ENCODE measurements around the gene CLHC1.
A peak's percentile ranks its signal among the peaks of the same experiment; 100 is the strongest.
"Not testable (repeated sequence)": the region's sequence is repeated elsewhere in the genome, so short reads cannot be mapped to it uniquely, and the experiment has no call there.

Gene CLHC1

GRCh38 chr2:55230551-55230950 lies 1.5 kb downstream of the CLHC1 start:
- Histone ChIP-seq H3K27ac (ENCODE audit: low read depth, low read length) (no peak overlapping the region), H3K9me3 (ENCODE audit: low read length) (no peaks in the 10 kb centered on the region), H3K9ac (ENCODE audit: low read length) (no peak overlapping the region), H3K4me3 (ENCODE audit: low read depth in 1 of 2, low read length in 2 of 2) (no peak overlapping the region), H3K36me3 (ENCODE audit: insufficient read depth, low read length) (peaks cover 18% of the 10 kb centered on the region), H3K27me3 (ENCODE audit: control insufficient read depth in 1 of 2, insufficient read depth in 2 of 2, low read length in 2 of 2) (no peaks in the 10 kb centered on the region), H3K4me1 (ENCODE audit: insufficient read depth, low read length) (peaks cover 9% of the 10 kb centered on the region)

GRCh38 chr2:55229221-55229620 lies 2.9 kb downstream of the CLHC1 start:
- Histone ChIP-seq H3K4me3 (ENCODE audit: low read depth in 1 of 2, low read length in 2 of 2) (no peak overlapping the region), H3K4me1 (ENCODE audit: insufficient read depth, low read length) (peaks cover 9% of the 10 kb centered on the region), H3K9ac (ENCODE audit: low read length) (no peak overlapping the region), H3K36me3 (ENCODE audit: insufficient read depth, low read length) (peaks cover 5% of the 10 kb centered on the region), H3K9me3 (ENCODE audit: low read length) (no peaks in the 10 kb centered on the region), H3K27me3 (ENCODE audit: control insufficient read depth in 1 of 2, insufficient read depth in 2 of 2, low read length in 2 of 2) (no peaks in the 10 kb centered on the region), H3K27ac (ENCODE audit: low read depth, low read length) (no peak overlapping the region)

DNA sequence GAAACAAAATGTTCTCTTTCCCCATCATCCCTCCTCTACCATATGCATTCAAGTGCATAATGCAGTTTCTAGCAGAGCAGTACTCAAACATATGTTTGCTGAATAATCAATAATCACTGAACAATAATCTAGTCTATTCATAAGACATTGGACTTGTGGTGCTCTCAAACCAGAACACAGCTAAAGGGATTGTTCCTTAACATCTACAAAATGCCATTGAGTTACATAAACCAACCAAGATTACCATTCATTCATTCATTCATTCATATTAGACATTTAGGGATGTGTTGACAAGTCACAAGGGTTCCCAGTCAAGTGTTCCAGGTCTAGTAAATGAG lies 3.9 kb downstream of the CLHC1 start:
- Histone ChIP-seq H3K4me3 (ENCODE audit: low read depth in 1 of 2, low read length in 2 of 2) (no peak overlapping the region), H3K27me3 (ENCODE audit: control insufficient read depth in 1 of 2, insufficient read depth in 2 of 2, low read length in 2 of 2) (no peaks in the 10 kb centered on the region), H3K9ac (ENCODE audit: low read length) (no peak overlapping the region), H3K36me3 (ENCODE audit: insufficient read depth, low read length) (no peaks in the 10 kb centered on the region), H3K27ac (ENCODE audit: low read depth, low read length) (no peak overlapping the region), H3K4me1 (ENCODE audit: insufficient read depth, low read length) (peaks cover 2% of the 10 kb centered on the region), H3K9me3 (ENCODE audit: low read length) (no peaks in the 10 kb centered on the region)

GRCh38 chr2:55227437-55228225 lies 4.5 kb downstream of the CLHC1 start:
- H3K27ac ChIP-seq (ENCODE audit: low read depth, low read length) = peak overlapping the region; percentile 20
- not testable (repeated sequence) for H3K9ac ChIP-seq (ENCODE audit: low read length); H3K27me3 ChIP-seq (ENCODE audit: control insufficient read depth in 1 of 2, insufficient read depth in 2 of 2, low read length in 2 of 2); H3K9me3 ChIP-seq (ENCODE audit: low read length); H3K4me1 ChIP-seq (ENCODE audit: insufficient read depth, low read length); H3K36me3 ChIP-seq (ENCODE audit: insufficient read depth, low read length); H3K4me3 ChIP-seq (ENCODE audit: low read depth in 1 of 2, low read length in 2 of 2)

DNA sequence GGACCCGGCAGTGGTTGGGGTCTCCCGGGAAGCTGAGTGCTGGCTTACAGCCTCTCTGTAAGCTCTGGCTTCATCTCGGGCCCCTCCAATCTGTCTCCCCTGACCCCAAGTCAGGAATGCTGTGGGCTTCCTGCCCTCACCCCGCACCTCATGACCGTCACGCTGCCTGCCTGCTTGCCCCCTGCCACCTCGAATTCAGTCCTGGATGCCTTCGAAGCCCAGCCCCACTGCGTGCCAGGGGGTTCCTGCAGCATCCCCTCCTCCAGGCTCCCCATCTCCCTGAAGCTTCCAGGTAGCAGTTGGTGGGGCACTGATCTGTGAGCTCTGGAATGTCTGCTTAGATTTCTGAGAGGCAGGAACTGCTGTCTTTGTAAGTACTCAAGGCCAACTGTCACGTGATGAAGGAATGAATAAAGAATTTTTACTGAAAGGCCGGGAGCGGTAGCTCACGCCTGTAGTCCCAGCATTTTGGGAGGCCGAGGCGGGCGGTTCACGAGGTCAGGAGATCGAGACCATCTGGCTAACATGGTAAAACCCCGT lies 6.5 kb downstream of the CLHC1 start:
- no peak overlapping the region for H3K4me3 ChIP-seq (ENCODE audit: low read depth in 1 of 2, low read length in 2 of 2)
- H3K27me3 ChIP-seq (ENCODE audit: control insufficient read depth in 1 of 2, insufficient read depth in 2 of 2, low read length in 2 of 2) = no peaks in the 10 kb centered on the region
- H3K9me3 ChIP-seq (ENCODE audit: low read length) = no peaks in the 10 kb centered on the region
- H3K4me1 ChIP-seq (ENCODE audit: insufficient read depth, low read length) = peaks cover 6% of the 10 kb centered on the region
- H3K27ac ChIP-seq (ENCODE audit: low read depth, low read length) = no peak overlapping the region
- H3K9ac ChIP-seq (ENCODE audit: low read length) = no peak overlapping the region
- H3K36me3 ChIP-seq (ENCODE audit: insufficient read depth, low read length) = no peaks in the 10 kb centered on the region

- Histone ChIP-seq H3K9me3 (ENCODE audit: low read length) (no peaks in the 10 kb centered on the region), H3K9ac (ENCODE audit: low read length) (no peak overlapping the region), H3K27ac (ENCODE audit: low read depth, low read length) (no peak overlapping the region), H3K27me3 (ENCODE audit: control insufficient read depth in 1 of 2, insufficient read depth in 2 of 2, low read length in 2 of 2) (no peaks in the 10 kb centered on the region), H3K4me1 (ENCODE audit: insufficient read depth, low read length) (peaks cover 6% of the 10 kb centered on the region), H3K4me3 (ENCODE audit: low read depth in 1 of 2, low read length in 2 of 2) (no peak overlapping the region), H3K36me3 (ENCODE audit: insufficient read depth, low read length) (no peaks in the 10 kb centered on the region)
Measured at GRCh38 chr2:55224761-55225261, 7.3 kb downstream of the CLHC1 start.

- no peaks in the 10 kb centered on the region for H3K27me3 ChIP-seq (ENCODE audit: control insufficient read depth in 1 of 2, insufficient read depth in 2 of 2, low read length in 2 of 2)
- H3K27ac ChIP-seq (ENCODE audit: low read depth, low read length) = no peak overlapping the region
- H3K36me3 ChIP-seq (ENCODE audit: insufficient read depth, low read length) = no peaks in the 10 kb centered on the region
- H3K9me3 ChIP-seq (ENCODE audit: low read length) = no peaks in the 10 kb centered on the region
- H3K9ac ChIP-seq (ENCODE audit: low read length) = no peak overlapping the region
- H3K4me3 ChIP-seq (ENCODE audit: low read depth in 1 of 2, low read length in 2 of 2) = peak overlapping the region in 1 of 2 donors; percentile 49
- H3K4me1 ChIP-seq (ENCODE audit: insufficient read depth, low read length) = peaks cover 6% of the 10 kb centered on the region
Measured at GRCh38 chr2:55223958-55224760, 7.9 kb downstream of the CLHC1 start.

- Histone ChIP-seq H3K9me3 (ENCODE audit: low read length) (no peaks in the 10 kb centered on the region), H3K27ac (ENCODE audit: low read depth, low read length) (no peak overlapping the region), H3K36me3 (ENCODE audit: insufficient read depth, low read length) (no peaks in the 10 kb centered on the region), H3K9ac (ENCODE audit: low read length) (no peak overlapping the region), H3K27me3 (ENCODE audit: control insufficient read depth in 1 of 2, insufficient read depth in 2 of 2, low read length in 2 of 2) (no peaks in the 10 kb centered on the region), H3K4me3 (ENCODE audit: low read depth in 1 of 2, low read length in 2 of 2) (no peak overlapping the region), H3K4me1 (ENCODE audit: insufficient read depth, low read length) (no peaks in the 10 kb centered on the region)
Measured at GRCh38 chr2:55213822-55214221, 18.3 kb downstream of the CLHC1 start.

DNA sequence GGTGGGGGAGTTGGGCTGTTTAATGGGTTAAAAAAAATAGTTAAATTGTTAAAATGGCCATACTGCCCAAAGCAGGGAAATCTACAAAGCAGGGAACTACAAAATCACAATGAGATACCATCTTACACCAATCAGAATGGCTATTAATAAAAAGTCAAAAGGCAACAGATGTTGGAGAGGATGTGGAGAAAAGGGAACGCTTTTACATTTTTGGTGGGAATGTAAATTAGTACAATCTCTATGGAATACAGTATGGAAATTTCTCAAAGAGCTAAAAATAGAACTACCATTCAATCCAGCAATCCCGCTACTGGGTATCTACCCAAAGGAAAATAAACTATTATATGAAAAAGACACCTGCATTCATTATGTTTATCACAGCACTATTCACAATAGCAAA lies 27.1 kb downstream of the CLHC1 start:
- no peaks in the 10 kb centered on the region for H3K36me3 ChIP-seq (ENCODE audit: insufficient read depth, low read length)
- H3K4me3 ChIP-seq (ENCODE audit: low read depth in 1 of 2, low read length in 2 of 2) = no peak overlapping the region
- no peaks in the 10 kb centered on the region for H3K4me1 ChIP-seq (ENCODE audit: insufficient read depth, low read length)
- H3K27me3 ChIP-seq (ENCODE audit: control insufficient read depth in 1 of 2, insufficient read depth in 2 of 2, low read length in 2 of 2) = no peaks in the 10 kb centered on the region
- H3K9me3 ChIP-seq (ENCODE audit: low read length) = no peaks in the 10 kb centered on the region
- no peak overlapping the region for H3K27ac ChIP-seq (ENCODE audit: low read depth, low read length)
- H3K9ac ChIP-seq (ENCODE audit: low read length) = no peak overlapping the region

DNA sequence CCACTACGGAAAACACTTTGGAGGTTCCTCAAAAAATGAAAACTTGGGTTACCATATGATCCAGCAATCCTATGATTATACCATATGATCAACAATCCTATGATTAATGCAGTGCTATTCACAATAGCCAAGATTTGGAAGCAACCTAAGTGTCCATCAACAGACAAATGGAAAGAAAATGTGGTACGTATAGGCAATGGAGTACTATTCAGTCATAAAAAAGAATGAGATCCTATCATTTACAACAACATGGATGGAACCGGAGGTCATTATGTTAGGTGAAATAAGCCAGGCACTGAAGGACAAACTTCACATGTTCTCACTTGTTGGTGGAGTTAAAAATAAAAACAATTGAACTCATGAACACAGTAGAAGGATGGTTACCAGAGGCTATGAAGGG lies 27.6 kb downstream of the CLHC1 start:
- no peaks in the 10 kb centered on the region for H3K36me3 ChIP-seq (ENCODE audit: insufficient read depth, low read length)
- H3K9me3 ChIP-seq (ENCODE audit: low read length) = no peaks in the 10 kb centered on the region
- H3K9ac ChIP-seq (ENCODE audit: low read length) = no peak overlapping the region
- H3K4me1 ChIP-seq (ENCODE audit: insufficient read depth, low read length) = no peaks in the 10 kb centered on the region
- H3K27ac ChIP-seq (ENCODE audit: low read depth, low read length) = no peak overlapping the region
- H3K4me3 ChIP-seq (ENCODE audit: low read depth in 1 of 2, low read length in 2 of 2) = no peak overlapping the region
- no peaks in the 10 kb centered on the region for H3K27me3 ChIP-seq (ENCODE audit: control insufficient read depth in 1 of 2, insufficient read depth in 2 of 2, low read length in 2 of 2)

DNA sequence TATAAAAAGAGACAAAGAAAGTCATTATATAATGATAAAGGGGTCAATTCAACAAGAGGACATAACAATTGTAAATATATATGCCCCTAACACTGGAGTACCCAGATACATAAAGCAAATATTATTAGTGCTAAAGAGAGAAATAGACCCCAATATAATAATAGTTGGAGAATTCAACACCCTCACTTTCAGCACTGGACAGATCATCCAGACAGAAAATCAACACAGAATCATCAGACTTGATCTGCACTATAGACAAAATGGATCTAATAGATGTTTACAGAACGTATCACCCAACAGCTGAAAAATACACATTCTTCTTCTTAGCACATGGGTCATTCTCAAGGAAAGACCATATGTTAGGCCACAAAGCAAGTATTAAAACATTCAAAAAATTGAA lies 31.7 kb downstream of the CLHC1 start:
- no peaks in the 10 kb centered on the region for H3K27me3 ChIP-seq (ENCODE audit: control insufficient read depth in 1 of 2, insufficient read depth in 2 of 2, low read length in 2 of 2)
- peaks cover 5% of the 10 kb centered on the region for H3K36me3 ChIP-seq (ENCODE audit: insufficient read depth, low read length)
- H3K27ac ChIP-seq (ENCODE audit: low read depth, low read length) = no peak overlapping the region
- no peak overlapping the region for H3K4me3 ChIP-seq (ENCODE audit: low read depth in 1 of 2, low read length in 2 of 2)
- H3K9ac ChIP-seq (ENCODE audit: low read length) = no peak overlapping the region
- H3K4me1 ChIP-seq (ENCODE audit: insufficient read depth, low read length) = no peaks in the 10 kb centered on the region
- H3K9me3 ChIP-seq (ENCODE audit: low read length) = no peaks in the 10 kb centered on the region

Measured in muscle layer of colon (tissue), 2 donors.